ENCODE data around the gene LDLRAD4. TPM values are rescaled to one million over a fixed set of nuclear protein-coding genes. Genes with fewer than 3 reads are reported as not detected.

The LDLRAD4 gene
- total RNA-seq, 2 experiments from 2014 or later: 34.3 to 35.7 TPM

GRCh38 chr18:13430663-13431062, 212.1 kb downstream of the LDLRAD4 start:
- no peaks in the 10 kb centered on the region for H3K36me3 Mint-ChIP-seq (ENCODE audit: low read depth)
- no peak overlapping the region for H3K27ac Mint-ChIP-seq
- no peak for ATAC-seq
- peaks cover 27% of the 10 kb centered on the region for H3K4me1 Mint-ChIP-seq (ENCODE audit: low read depth)
- no peaks in the 10 kb centered on the region for H3K27me3 Mint-ChIP-seq (ENCODE audit: low read depth)
- ChIA-PET CTCF (interaction anchor here (0.7 kb wide), 1 partner anchor 18 kb away, joined by 3 read pairs; no protein-coding TSS in a partner anchor), POLR2A (no interaction called here)
- H3K9me3 Mint-ChIP-seq (ENCODE audit: insufficient read depth): no peaks in the 10 kb centered on the region
- H3K4me3 Mint-ChIP-seq: no peak overlapping the region
- no peak for DNase-seq

GRCh38 chr18:13431886-13432285, 213.3 kb downstream of the LDLRAD4 start:
- no peaks in the 10 kb centered on the region for H3K27me3 Mint-ChIP-seq (ENCODE audit: low read depth)
- H3K4me1 Mint-ChIP-seq (ENCODE audit: low read depth): peaks cover 28% of the 10 kb centered on the region
- H3K36me3 Mint-ChIP-seq (ENCODE audit: low read depth): no peaks in the 10 kb centered on the region
- no peaks in the 10 kb centered on the region for H3K9me3 Mint-ChIP-seq (ENCODE audit: insufficient read depth)
- H3K4me3 Mint-ChIP-seq: no peak overlapping the region
- H3K27ac Mint-ChIP-seq: no peak overlapping the region
- ATAC-seq: no peak
- DNase-seq: no peak
- CTCF ChIA-PET: no interaction called here
- POLR2A ChIA-PET: interaction anchor here (1.0 kb wide), 1 partner anchor 10 kb away, joined by 3 read pairs; no protein-coding TSS in a partner anchor

GRCh38 chr18:13433125-13433524, 214.6 kb downstream of the LDLRAD4 start:
- Mint-ChIP-seq H3K9me3 (ENCODE audit: insufficient read depth) (no peaks in the 10 kb centered on the region), H3K36me3 (ENCODE audit: low read depth) (no peaks in the 10 kb centered on the region), H3K27ac (no peak overlapping the region), H3K4me1 (ENCODE audit: low read depth) (peaks cover 38% of the 10 kb centered on the region), H3K4me3 (no peak overlapping the region), H3K27me3 (ENCODE audit: low read depth) (no peaks in the 10 kb centered on the region)
- no peak for DNase-seq
- CTCF ChIA-PET: interaction anchor here (1.2 to 2.8 kb wide), 3 partner anchors 11 to 217 kb away, joined by 3 to 12 read pairs (median 3); no protein-coding TSS in a partner anchor
- no peak for ATAC-seq
- POLR2A ChIA-PET: no interaction called here

- DNase-seq: no peak
- H3K4me1 Mint-ChIP-seq (ENCODE audit: low read depth): peaks cover 38% of the 10 kb centered on the region
- H3K36me3 Mint-ChIP-seq (ENCODE audit: low read depth): no peaks in the 10 kb centered on the region
- ATAC-seq: no peak
- no peak overlapping the region for H3K4me3 Mint-ChIP-seq
- no peak overlapping the region for H3K27ac Mint-ChIP-seq
- POLR2A ChIA-PET: interaction anchor here (0.7 kb wide), 1 partner anchor 167 kb away, joined by 3 read pairs; no protein-coding TSS in a partner anchor
- H3K9me3 Mint-ChIP-seq (ENCODE audit: insufficient read depth): no peaks in the 10 kb centered on the region
- no peaks in the 10 kb centered on the region for H3K27me3 Mint-ChIP-seq (ENCODE audit: low read depth)
- CTCF ChIA-PET: interaction anchor here (1.2 to 2.8 kb wide), 4 partner anchors 11 to 218 kb away, joined by 3 to 12 read pairs (median 3); no protein-coding TSS in a partner anchor
Measured at GRCh38 chr18:13433685-13434084, 215.1 kb downstream of the LDLRAD4 start.

GRCh38 chr18:13434854-13435253, 216.3 kb downstream of the LDLRAD4 start:
- POLR2A ChIA-PET: no interaction called here
- no peaks in the 10 kb centered on the region for H3K27me3 Mint-ChIP-seq (ENCODE audit: low read depth)
- no peak overlapping the region for H3K4me3 Mint-ChIP-seq
- H3K4me1 Mint-ChIP-seq (ENCODE audit: low read depth): peaks cover 47% of the 10 kb centered on the region
- CTCF ChIA-PET: interaction anchor here (1.3 to 2.8 kb wide), 3 partner anchors 9 to 219 kb away, joined by 3 to 12 read pairs (median 5); no protein-coding TSS in a partner anchor
- no peak for DNase-seq
- no peaks in the 10 kb centered on the region for H3K36me3 Mint-ChIP-seq (ENCODE audit: low read depth)
- no peaks in the 10 kb centered on the region for H3K9me3 Mint-ChIP-seq (ENCODE audit: insufficient read depth)
- no peak overlapping the region for H3K27ac Mint-ChIP-seq
- ATAC-seq: no peak

GRCh38 chr18:13435586-13436333, 217.2 kb downstream of the LDLRAD4 start:
- no peak for DNase-seq
- CTCF ChIA-PET: interaction anchor here (0.7 to 2.8 kb wide), 5 partner anchors 10 to 220 kb away, joined by 3 to 12 read pairs (median 4); no protein-coding TSS in a partner anchor

GRCh38 chr18:13436576-13436975, 218.0 kb downstream of the LDLRAD4 start:
- Mint-ChIP-seq H3K27ac (peak overlapping the region; percentile 93), H3K4me3 (peak overlapping the region; percentile 34), H3K4me1 (ENCODE audit: low read depth) (peaks cover 51% of the 10 kb centered on the region), H3K27me3 (ENCODE audit: low read depth) (no peaks in the 10 kb centered on the region), H3K36me3 (ENCODE audit: low read depth) (no peaks in the 10 kb centered on the region), H3K9me3 (ENCODE audit: insufficient read depth) (no peaks in the 10 kb centered on the region)
- peak; percentile 37 for DNase-seq
- POLR2A ChIA-PET: interaction anchor here (0.6 to 0.7 kb wide), 2 partner anchors 61 to 311 kb away, joined by 3 read pairs; no protein-coding TSS in a partner anchor
- ATAC-seq: peak; percentile 24
- CTCF ChIA-PET: interaction anchor here (0.7 to 1.6 kb wide), 4 partner anchors 11 to 161 kb away, joined by 3 to 5 read pairs (median 4); no protein-coding TSS in a partner anchor

More at GRCh38 chr18:13435586-13436333, 217.2 kb downstream of the LDLRAD4 start:
- Mint-ChIP-seq H3K4me1 (ENCODE audit: low read depth) (peaks cover 51% of the 10 kb centered on the region), H3K27ac (peak overlapping the region; percentile 28), H3K27me3 (ENCODE audit: low read depth) (no peaks in the 10 kb centered on the region), H3K9me3 (ENCODE audit: insufficient read depth) (no peaks in the 10 kb centered on the region), H3K4me3 (no peak overlapping the region), H3K36me3 (ENCODE audit: low read depth) (no peaks in the 10 kb centered on the region)
- ATAC-seq: no peak
- POLR2A ChIA-PET: interaction anchor here (0.7 kb wide), 1 partner anchor 60 kb away, joined by 3 read pairs; no protein-coding TSS in a partner anchor

GRCh38 chr18:13437034-13437433, 218.5 kb downstream of the LDLRAD4 start:
- ATAC-seq (peak; percentile 8), DNase-seq (no peak)
- CTCF ChIA-PET: interaction anchor here (1.2 to 4.7 kb wide), 4 partner anchors 10 to 221 kb away, joined by 3 to 19 read pairs (median 4); no protein-coding TSS in a partner anchor
- peak overlapping the region; percentile 34 for H3K4me3 Mint-ChIP-seq
- H3K27ac Mint-ChIP-seq: peak overlapping the region; percentile 93
- H3K9me3 Mint-ChIP-seq (ENCODE audit: insufficient read depth): no peaks in the 10 kb centered on the region
- H3K27me3 Mint-ChIP-seq (ENCODE audit: low read depth): no peaks in the 10 kb centered on the region
- POLR2A ChIA-PET: interaction anchor here (1.3 kb wide), 2 partner anchors 28 to 175 kb away, joined by 3 to 5 read pairs; no protein-coding TSS in a partner anchor
- peaks cover 52% of the 10 kb centered on the region for H3K4me1 Mint-ChIP-seq (ENCODE audit: low read depth)
- H3K36me3 Mint-ChIP-seq (ENCODE audit: low read depth): peaks cover under 1% of the 10 kb centered on the region

- Mint-ChIP-seq H3K4me3 (peak overlapping the region; percentile 76), H3K4me1 (ENCODE audit: low read depth) (peaks cover 55% of the 10 kb centered on the region), H3K36me3 (ENCODE audit: low read depth) (peaks cover 2% of the 10 kb centered on the region), H3K27me3 (ENCODE audit: low read depth) (no peaks in the 10 kb centered on the region), H3K9me3 (ENCODE audit: insufficient read depth) (no peaks in the 10 kb centered on the region), H3K27ac (peak overlapping the region; percentile 93)
- ChIA-PET POLR2A (interaction anchor here (1.1 to 1.3 kb wide), 3 partner anchors 18 to 174 kb away, joined by 3 to 5 read pairs (median 3); no protein-coding TSS in a partner anchor), CTCF (interaction anchor here (1.0 to 4.7 kb wide), 7 partner anchors 10 to 222 kb away, joined by 3 to 19 read pairs (median 5); partner anchors contain the start of gene LDLRAD4)
- peak; percentile 70 for DNase-seq
- peak; percentile 85 for ATAC-seq
Measured at GRCh38 chr18:13437796-13438506, 219.4 kb downstream of the LDLRAD4 start.

GRCh38 chr18:13438507-13439056, 220.0 kb downstream of the LDLRAD4 start:
- DNase-seq (no peak), ATAC-seq (no peak)
- peaks cover 2% of the 10 kb centered on the region for H3K36me3 Mint-ChIP-seq (ENCODE audit: low read depth)
- H3K27ac Mint-ChIP-seq: peak overlapping the region; percentile 93
- H3K9me3 Mint-ChIP-seq (ENCODE audit: insufficient read depth): no peaks in the 10 kb centered on the region
- peak overlapping the region; percentile 76 for H3K4me3 Mint-ChIP-seq
- H3K4me1 Mint-ChIP-seq (ENCODE audit: low read depth): peaks cover 59% of the 10 kb centered on the region
- CTCF ChIA-PET: interaction anchor here (1.0 to 4.7 kb wide), 8 partner anchors 10 to 222 kb away, joined by 3 to 19 read pairs (median 4); partner anchors contain the start of gene LDLRAD4
- POLR2A ChIA-PET: interaction anchor here (1.1 to 1.3 kb wide), 3 partner anchors 17 to 173 kb away, joined by 3 to 5 read pairs (median 3); no protein-coding TSS in a partner anchor
- H3K27me3 Mint-ChIP-seq (ENCODE audit: low read depth): no peaks in the 10 kb centered on the region

- CTCF ChIA-PET: interaction anchor here (1.0 to 4.7 kb wide), 5 partner anchors 14 to 223 kb away, joined by 3 to 19 read pairs (median 6); partner anchors contain the start of gene LDLRAD4
- no peaks in the 10 kb centered on the region for H3K9me3 Mint-ChIP-seq (ENCODE audit: insufficient read depth)
- no peaks in the 10 kb centered on the region for H3K27me3 Mint-ChIP-seq (ENCODE audit: low read depth)
- H3K27ac Mint-ChIP-seq: peak overlapping the region; percentile 26
- ATAC-seq (no peak), DNase-seq (no peak)
- H3K4me3 Mint-ChIP-seq: peak overlapping the region; percentile 26
- H3K4me1 Mint-ChIP-seq (ENCODE audit: low read depth): peaks cover 64% of the 10 kb centered on the region
- peaks cover 2% of the 10 kb centered on the region for H3K36me3 Mint-ChIP-seq (ENCODE audit: low read depth)
- POLR2A ChIA-PET: no interaction called here
Measured at GRCh38 chr18:13439461-13439860, 220.9 kb downstream of the LDLRAD4 start.

Measured in activated CD8-positive, alpha-beta T cell treated with anti-CD3 and anti-CD28 coated beads, Interleukin-2, amount 10 ng/mL, durations not matched to agents 7 days and 5 days (primary cell).